Measurements from ENCODE around the gene BCL2L14.
"Not testable (repeated sequence)": the region's sequence is repeated elsewhere in the genome, so short reads cannot be mapped to it uniquely, and the experiment has no call there.

The BCL2L14 gene

GRCh38 chr12:12128670-12129069, 57.9 kb downstream of the BCL2L14 start:
- no peaks in the 10 kb centered on the region for H3K4me1 ChIP-seq (ENCODE audit: control insufficient read depth, insufficient read depth, low read length)
- H3K27ac ChIP-seq (ENCODE audit: low read length): no peak overlapping the region
- peaks cover 8% of the 10 kb centered on the region; the same call in 1 of the 2 replicates for H3K36me3 ChIP-seq (ENCODE audit: control insufficient read depth, insufficient read depth, low read length)
- no CpG with 5 or more reads among the region's 4 CpGs for WGBS (ENCODE audit: insufficient coverage, insufficient read length)
- H3K4me3 ChIP-seq (ENCODE audit: low read length): no peak overlapping the region
- H3K9me3 ChIP-seq (ENCODE audit: control insufficient read depth, insufficient read depth, low read length): no peaks in the 10 kb centered on the region
- DNase-seq (ENCODE audit: low read depth, low spot score): no peak
- H3K27me3 ChIP-seq (ENCODE audit: control insufficient read depth, insufficient read depth, low read length): no peaks in the 10 kb centered on the region

GRCh38 chr12:12133259-12133658, 62.5 kb downstream of the BCL2L14 start:
- H3K9me3 ChIP-seq (ENCODE audit: control insufficient read depth, insufficient read depth, low read length): no peaks in the 10 kb centered on the region
- no CpG with 5 or more reads among the region's 3 CpGs for WGBS (ENCODE audit: insufficient coverage, insufficient read length)
- no peak for DNase-seq (ENCODE audit: low read depth, low spot score)
- H3K4me3 ChIP-seq (ENCODE audit: low read length): no peak overlapping the region
- no peak overlapping the region for H3K27ac ChIP-seq (ENCODE audit: low read length)
- H3K36me3 ChIP-seq (ENCODE audit: control insufficient read depth, insufficient read depth, low read length): no peaks in the 10 kb centered on the region
- no peaks in the 10 kb centered on the region for H3K4me1 ChIP-seq (ENCODE audit: control insufficient read depth, insufficient read depth, low read length)
- no peaks in the 10 kb centered on the region for H3K27me3 ChIP-seq (ENCODE audit: control insufficient read depth, insufficient read depth, low read length)

GRCh38 chr12:12133785-12134184, 63.0 kb downstream of the BCL2L14 start:
- Histone ChIP-seq H3K27me3 (ENCODE audit: control insufficient read depth, insufficient read depth, low read length) (no peaks in the 10 kb centered on the region), H3K27ac (ENCODE audit: low read length) (no peak overlapping the region), H3K9me3 (ENCODE audit: control insufficient read depth, insufficient read depth, low read length) (no peaks in the 10 kb centered on the region), H3K4me1 (ENCODE audit: control insufficient read depth, insufficient read depth, low read length) (no peaks in the 10 kb centered on the region), H3K4me3 (ENCODE audit: low read length) (no peak overlapping the region), H3K36me3 (ENCODE audit: control insufficient read depth, insufficient read depth, low read length) (no peaks in the 10 kb centered on the region)
- 100% methylated on average over 3 of the region's 5 CpGs for WGBS (ENCODE audit: insufficient coverage, insufficient read length)
- no peak for DNase-seq (ENCODE audit: low read depth, low spot score)

GRCh38 chr12:12138203-12139154, 67.7 kb downstream of the BCL2L14 start:
- no peak for DNase-seq (ENCODE audit: low read depth, low spot score)
- H3K4me1 ChIP-seq (ENCODE audit: control insufficient read depth, insufficient read depth, low read length): no peaks in the 10 kb centered on the region
- no peaks in the 10 kb centered on the region for H3K27me3 ChIP-seq (ENCODE audit: control insufficient read depth, insufficient read depth, low read length)
- no CpG with 5 or more reads among the region's 3 CpGs for WGBS (ENCODE audit: insufficient coverage, insufficient read length)
- H3K4me3 ChIP-seq (ENCODE audit: low read length): no peak overlapping the region
- H3K9me3 ChIP-seq (ENCODE audit: control insufficient read depth, insufficient read depth, low read length): no peaks in the 10 kb centered on the region
- no peaks in the 10 kb centered on the region for H3K36me3 ChIP-seq (ENCODE audit: control insufficient read depth, insufficient read depth, low read length)
- no peak overlapping the region for H3K27ac ChIP-seq (ENCODE audit: low read length)

- no peak for DNase-seq (ENCODE audit: low read depth, low spot score)
- H3K4me1 ChIP-seq (ENCODE audit: control insufficient read depth, insufficient read depth, low read length): no peaks in the 10 kb centered on the region
- H3K27me3 ChIP-seq (ENCODE audit: control insufficient read depth, insufficient read depth, low read length): no peaks in the 10 kb centered on the region
- H3K27ac ChIP-seq (ENCODE audit: low read length): no peak overlapping the region
- no peaks in the 10 kb centered on the region for H3K9me3 ChIP-seq (ENCODE audit: control insufficient read depth, insufficient read depth, low read length)
- 0 out of 2 replicates have a peak, but pooled peaks cover 3% of the 10 kb centered on the region for H3K36me3 ChIP-seq (ENCODE audit: control insufficient read depth, insufficient read depth, low read length)
- H3K4me3 ChIP-seq (ENCODE audit: low read length): no peak overlapping the region
Observed at GRCh38 chr12:12141000-12141399, 70.3 kb downstream of the BCL2L14 start.

- no CpG with 5 or more reads among the region's 1 CpG for WGBS (ENCODE audit: insufficient coverage, insufficient read length)
- not testable (repeated sequence) for H3K27me3 ChIP-seq (ENCODE audit: control insufficient read depth, insufficient read depth, low read length); H3K4me1 ChIP-seq (ENCODE audit: control insufficient read depth, insufficient read depth, low read length); DNase-seq (ENCODE audit: low read depth, low spot score); H3K4me3 ChIP-seq (ENCODE audit: low read length); H3K36me3 ChIP-seq (ENCODE audit: control insufficient read depth, insufficient read depth, low read length); H3K9me3 ChIP-seq (ENCODE audit: control insufficient read depth, insufficient read depth, low read length); H3K27ac ChIP-seq (ENCODE audit: low read length)
Observed at GRCh38 chr12:12144531-12144930, 73.8 kb downstream of the BCL2L14 start.

- DNase-seq (ENCODE audit: low read depth, low spot score): no peak
- H3K9me3 ChIP-seq (ENCODE audit: control insufficient read depth, insufficient read depth, low read length): no peaks in the 10 kb centered on the region
- no peaks in the 10 kb centered on the region for H3K27me3 ChIP-seq (ENCODE audit: control insufficient read depth, insufficient read depth, low read length)
- no peak overlapping the region for H3K27ac ChIP-seq (ENCODE audit: low read length)
- peaks cover 6% of the 10 kb centered on the region; the same call in 1 of the 2 replicates for H3K36me3 ChIP-seq (ENCODE audit: control insufficient read depth, insufficient read depth, low read length)
- H3K4me3 ChIP-seq (ENCODE audit: low read length): no peak overlapping the region
- no peaks in the 10 kb centered on the region for H3K4me1 ChIP-seq (ENCODE audit: control insufficient read depth, insufficient read depth, low read length)
- no CpG with 5 or more reads among the region's 6 CpGs for WGBS (ENCODE audit: insufficient coverage, insufficient read length)
Observed at GRCh38 chr12:12147111-12147510, 76.4 kb downstream of the BCL2L14 start.
